Measurements from ENCODE around the gene SCAI.
"Not testable (repeated sequence)": the region's sequence is repeated elsewhere in the genome, so short reads cannot be mapped to it uniquely, and the experiment has no call there.

The SCAI gene

GRCh38 chr9:125049212-125050049 lies 93.9 kb downstream of the SCAI start:
- no peak overlapping the region for H3K27ac ChIP-seq
- H3K9ac ChIP-seq: no peak overlapping the region
- H3K4me2 ChIP-seq: no peak overlapping the region
- peaks cover 0 to 11% (median 5%) of the 10 kb centered on the region in 11 experiments; a peak in 9 of 22 replicates for H3K9me3 ChIP-seq (replicated peaks in 1 of 11)
- H3K27me3 ChIP-seq: no peaks in the 10 kb centered on the region
- H3K4me3 ChIP-seq: no peak overlapping the region
- no peaks in the 10 kb centered on the region for H4K20me1 ChIP-seq
- no peak for TF ChIP-seq Cebpa-rat (IDR thresholded peaks at IDR 0.05)
- peaks cover 7 to 64% (median 34%) of the 10 kb centered on the region in 11 experiments; a peak in 18 of 22 replicates for H3K36me3 ChIP-seq
- H3K4me1 ChIP-seq: no peaks in the 10 kb centered on the region

GRCh38 chr9:125043631-125044030 lies 99.7 kb downstream of the SCAI start:
- Histone ChIP-seq H4K20me1 (no peaks in the 10 kb centered on the region), H3K9me3 (replicated peaks in 1 of 11) (peaks cover 0 to 13% (median 5%) of the 10 kb centered on the region in 11 experiments; a peak in 9 of 22 replicates), H3K4me2 (no peak overlapping the region), H3K4me1 (no peaks in the 10 kb centered on the region), H3K4me3 (no peak overlapping the region), H3K27me3 (no peaks in the 10 kb centered on the region), H3K9ac (no peak overlapping the region), H3K27ac (no peak overlapping the region), H3K36me3 (peaks cover 6 to 44% (median 28%) of the 10 kb centered on the region in 11 experiments; a peak in 17 of 22 replicates)
- no peak for TF ChIP-seq Cebpa-rat (IDR thresholded peaks at IDR 0.05)

GRCh38 chr9:125043148-125043547 lies 100.2 kb downstream of the SCAI start:
- Histone ChIP-seq H4K20me1 (no peaks in the 10 kb centered on the region), H3K36me3 (peaks cover 6 to 40% (median 28%) of the 10 kb centered on the region in 11 experiments; a peak in 17 of 22 replicates), H3K4me3 (no peak overlapping the region), H3K27ac (no peak overlapping the region), H3K4me2 (no peak overlapping the region), H3K9me3 (replicated peaks in 1 of 11) (peaks cover 0 to 13% (median 5%) of the 10 kb centered on the region in 11 experiments; a peak in 9 of 22 replicates), H3K4me1 (no peaks in the 10 kb centered on the region), H3K9ac (no peak overlapping the region), H3K27me3 (no peaks in the 10 kb centered on the region)
- TF ChIP-seq Cebpa-rat (IDR thresholded peaks at IDR 0.05): no peak

- Histone ChIP-seq H3K4me3 (no peak overlapping the region), H3K27me3 (no peaks in the 10 kb centered on the region), H3K9ac (no peak overlapping the region), H3K4me1 (no peaks in the 10 kb centered on the region), H3K9me3 (replicated peaks in 1 of 11) (no peaks in the 10 kb centered on the region), H3K27ac (no peak overlapping the region), H3K4me2 (no peak overlapping the region), H3K36me3 (peaks cover 0 to 19% (median 0%) of the 10 kb centered on the region in 11 experiments; a peak in 7 of 22 replicates), H4K20me1 (no peaks in the 10 kb centered on the region)
- TF ChIP-seq Cebpa-rat (IDR thresholded peaks at IDR 0.05): no peak
Measured at GRCh38 chr9:125038166-125038565, 105.2 kb downstream of the SCAI start.

GRCh38 chr9:125028041-125028440 lies 115.3 kb downstream of the SCAI start:
- Histone ChIP-seq H3K9me3 (replicated peaks in 1 of 11) (no peaks in the 10 kb centered on the region), H4K20me1 (no peaks in the 10 kb centered on the region), H3K27me3 (no peaks in the 10 kb centered on the region), H3K4me3 (no peak overlapping the region), H3K36me3 (peaks cover 16 to 67% (median 43%) of the 10 kb centered on the region in 11 experiments; a peak in 21 of 22 replicates), H3K4me2 (no peak overlapping the region), H3K27ac (no peak overlapping the region), H3K4me1 (no peaks in the 10 kb centered on the region), H3K9ac (no peak overlapping the region)
- TF ChIP-seq Cebpa-rat (IDR thresholded peaks at IDR 0.05): peak in 1 of 11 experiments; percentile 51; a peak in 1 of 22 replicates

GRCh38 chr9:125024917-125025316 lies 118.4 kb downstream of the SCAI start:
- no peak for TF ChIP-seq Cebpa-rat (IDR thresholded peaks at IDR 0.05)
- H3K36me3 ChIP-seq: peaks cover 20 to 90% (median 56%) of the 10 kb centered on the region in 11 experiments; a peak in 21 of 22 replicates

GRCh38 chr9:125021069-125021468 lies 122.3 kb downstream of the SCAI start:
- no peak for TF ChIP-seq Cebpa-rat (IDR thresholded peaks at IDR 0.05)
- Histone ChIP-seq H3K4me2 (no peak overlapping the region), H3K36me3 (peaks cover 22 to 86% (median 66%) of the 10 kb centered on the region in 11 experiments; a peak in 21 of 22 replicates), H4K20me1 (no peaks in the 10 kb centered on the region), H3K9ac (no peak overlapping the region), H3K4me1 (no peaks in the 10 kb centered on the region), H3K9me3 (replicated peaks in 1 of 11) (peaks cover 0 to 4% (median 0%) of the 10 kb centered on the region in 11 experiments; a peak in 2 of 22 replicates), H3K27ac (no peak overlapping the region), H3K4me3 (no peak overlapping the region), H3K27me3 (no peaks in the 10 kb centered on the region)

More at GRCh38 chr9:125024917-125025316, 118.4 kb downstream of the SCAI start:
- Histone ChIP-seq H3K4me2 (no peak overlapping the region), H3K4me1 (no peaks in the 10 kb centered on the region), H3K4me3 (no peak overlapping the region), H4K20me1 (no peaks in the 10 kb centered on the region), H3K9ac (no peak overlapping the region), H3K27ac (no peak overlapping the region), H3K9me3 (replicated peaks in 1 of 11) (peaks cover 0 to 4% (median 0%) of the 10 kb centered on the region in 11 experiments; a peak in 2 of 22 replicates), H3K27me3 (no peaks in the 10 kb centered on the region)

- H3K4me2 ChIP-seq; H3K9me3 ChIP-seq (replicated peaks in 1 of 11); H3K4me3 ChIP-seq; H3K27ac ChIP-seq; H4K20me1 ChIP-seq; H3K9ac ChIP-seq; H3K27me3 ChIP-seq; H3K4me1 ChIP-seq: not testable (repeated sequence)
- H3K36me3 ChIP-seq: peaks cover 7 to 38% (median 25%) of the 10 kb centered on the region in 11 experiments; a peak in 17 of 22 replicates
Measured at GRCh38 chr9:125015655-125016054, 127.7 kb downstream of the SCAI start.

- H4K20me1 ChIP-seq; H3K4me3 ChIP-seq; H3K9ac ChIP-seq; H3K27me3 ChIP-seq; H3K4me1 ChIP-seq; H3K27ac ChIP-seq; H3K9me3 ChIP-seq (replicated peaks in 1 of 11); H3K4me2 ChIP-seq: not testable (repeated sequence)
- H3K36me3 ChIP-seq: peaks cover 0 to 38% (median 22%) of the 10 kb centered on the region in 11 experiments; a peak in 17 of 22 replicates
Measured at GRCh38 chr9:125012013-125012412, 131.3 kb downstream of the SCAI start.
